Measurements from ENCODE around the gene RBM23. TPM values are rescaled to one million over a fixed set of nuclear protein-coding genes. Genes with fewer than 3 reads are reported as not detected.

Gene RBM23
- total and polyA plus RNA-seq, 2 of the 8 experiments (the other 6 are each of a cell fraction or from before 2014, with no cell fraction given), result 41.2 to 43.3 TPM

DNA sequence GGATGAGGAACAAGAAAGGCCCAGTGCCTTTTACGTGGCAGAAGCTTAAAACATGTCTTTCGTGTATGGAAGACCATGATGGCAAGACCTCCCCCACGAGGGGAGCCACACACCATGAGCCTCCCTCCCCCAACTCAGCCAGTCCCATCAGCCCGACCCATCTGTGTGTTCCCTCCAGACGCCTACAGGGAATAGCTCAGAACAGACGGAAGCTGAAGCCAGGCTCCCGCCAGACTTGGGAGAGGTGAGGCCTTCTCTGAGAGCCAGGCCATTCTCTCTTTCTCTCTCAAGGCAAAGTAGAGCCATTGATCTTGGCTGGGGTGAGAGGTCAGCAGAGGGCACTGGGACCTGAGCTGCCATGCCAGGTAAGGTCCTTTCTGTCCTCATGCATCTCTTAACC is 26.5 kb downstream of the RBM23 start:
- Histone ChIP-seq H3K4ac (replicated peaks; ENCODE audit: insufficient read length, low read depth, low read length) (no peak overlapping the region), H2BK5ac (ENCODE audit: low read depth, low read length) (no peak overlapping the region), H2BK12ac (ENCODE audit: low read depth, low read length) (no peak overlapping the region), H3K4me1 (replicated peaks in 1 of 4; ENCODE audit: control insufficient read depth in 3 of 4, insufficient read depth in 4 of 4, low read length in 3 of 4) (peaks cover 0 to 2% (median 0%) of the 10 kb centered on the region in 4 experiments; a peak in 1 of 7 replicates), H3K23ac (ENCODE audit: insufficient read length) (no peak overlapping the region), H3K79me1 (ENCODE audit: low read depth, low read length) (peaks cover 3% of the 10 kb centered on the region; the same call in 1 of the 2 replicates), H2BK20ac (ENCODE audit: low read length) (no peak overlapping the region), H4K8ac (ENCODE audit: extremely low read depth, insufficient read depth, low read length) (no peak overlapping the region), H3K4me3 (ENCODE audit: extremely low read depth in 1 of 4, insufficient read depth in 2 of 4, low read depth in 3 of 4, low read length in 4 of 4) (no peak overlapping the region), H4K5ac (ENCODE audit: insufficient read length, low read depth, low read length) (no peak overlapping the region), H3K4me2 (ENCODE audit: insufficient read depth in 1 of 2, low read depth in 2 of 2, low read length in 2 of 2) (no peak overlapping the region), H3K79me2 (ENCODE audit: control insufficient read depth in 1 of 2, insufficient read depth in 2 of 2, low read length in 2 of 2) (no peaks in the 10 kb centered on the region), H3K23me2 (ENCODE audit: low read depth, low read length) (no peaks in the 10 kb centered on the region), H3K14ac (ENCODE audit: insufficient read length) (no peak overlapping the region), H4K20me1 (replicated peaks in 1 of 2; ENCODE audit: control insufficient read depth in 1 of 2, insufficient read depth in 2 of 2, low read length in 2 of 2) (no peaks in the 10 kb centered on the region), H3K9ac (replicated peaks in 1 of 4; ENCODE audit: extremely low read depth in 1 of 4, low read depth in 3 of 4, low read length in 3 of 4) (no peak overlapping the region), H3K56ac (replicated peaks; ENCODE audit: insufficient read length, low read depth, low read length) (no peak overlapping the region), H2BK15ac (ENCODE audit: low read length) (no peak overlapping the region), H3K18ac (ENCODE audit: extremely low read depth, low read length) (no peak overlapping the region), H3K27ac (ENCODE audit: low read depth, low read length) (no peak overlapping the region), H4K91ac (replicated peaks; ENCODE audit: insufficient read length, low read length) (no peak overlapping the region), H3K9me3 (ENCODE audit: insufficient read depth in 2 of 2, low read depth in 1 of 2, low read length in 1 of 2) (no peaks in the 10 kb centered on the region), H3K27me3 (replicated peaks in 1 of 4; ENCODE audit: control insufficient read depth in 3 of 4, extremely low read depth in 1 of 4, insufficient read depth in 3 of 4, low read length in 3 of 4) (peaks cover 3 to 18% (median 13%) of the 10 kb centered on the region in 4 experiments), H2AFZ (ENCODE audit: low read length) (no peak overlapping the region), H3K36me3 (ENCODE audit: control insufficient read depth in 2 of 4, insufficient read depth in 4 of 4, low read length in 3 of 4) (no peaks in the 10 kb centered on the region), H2BK120ac (replicated peaks; ENCODE audit: low read depth, low read length) (no peak overlapping the region), H2AK5ac (ENCODE audit: low read depth, low read length) (no peak overlapping the region)
- FAIRE-seq (no peak), DNase-seq (ENCODE audit: low read depth in 1 of 2, low spot score in 2 of 2) (no peak)
- WGBS, 2 experiments (ENCODE audit: extremely low coverage in 1 of 2, insufficient coverage in 1 of 2, insufficient read length in 1 of 2, insufficient replicate concordance in 2 of 2, low coverage in 1 of 2, low lambda C conversion rate in 2 of 2, missing lambda C conversion rate in 1 of 2), result 86% methylated on average over 7 of the region's 7 CpGs; no CpG with 5 or more reads in 1 of the 2 experiments
- ChIA-PET CTCF (ENCODE audit: partially characterized antibody) (interaction anchor here (0.5 to 14.9 kb wide), 7 partner anchors 7 to 335 kb away, joined by 3 to 158 read pairs (median 7); partner anchors contain the start of genes LRP10 and REM2), POLR2A (ENCODE audit: partially characterized antibody) (interaction anchor here (0.7 to 1.6 kb wide), 5 partner anchors 21 to 69 kb away, joined by 3 to 5 read pairs (median 3); partner anchors contain the start of gene LRP10)
- TF ChIP-seq SIN3A (conservative IDR thresholded peaks at IDR 0.05 in 1 of 2, IDR thresholded peaks at IDR 0.05 in 1 of 2; ENCODE audit: low read depth in 1 of 2, low read length in 2 of 2) (no peak), RAD21 (IDR thresholded peaks at IDR 0.05 in 1 of 2, conservative IDR thresholded peaks at IDR 0.05 in 1 of 2; ENCODE audit: low read depth in 2 of 2, low read length in 2 of 2) (no peak), POLR2A (IDR thresholded peaks at IDR 0.05; ENCODE audit: control extremely low read depth in 1 of 2, low read depth in 2 of 2, low read length in 2 of 2) (no peak), EZH2 (IDR thresholded peaks at IDR 0.05; ENCODE audit: low read depth, low read length, severe bottlenecking) (no peak)
